Germinal center (tissue), 1 donor: ENCODE results near the gene NCOA1.
"Not testable (repeated sequence)": the region's sequence is repeated elsewhere in the genome, so short reads cannot be mapped to it uniquely, and the experiment has no call there.

Source experiments
- DNase-seq: peaks from one replicate; pipeline ENCODE4 v3.0.0; 2012; ENCODE audit warnings: mixed read lengths, low spot score

The NCOA1 gene

GRCh38 chr2:24490690-24491541, at the start of gene NCOA1:
TSS of gene NCOA1 (plus strand) at chr2:24491254. CDS start at chr2:24658678, 167,424 bp downstream.
- DNase-seq, result peak; percentile 89

- DNase-seq, result no peak
Measured at GRCh38 chr2:24448797-24449196, 42.3 kb upstream of the NCOA1 start.

DNA sequence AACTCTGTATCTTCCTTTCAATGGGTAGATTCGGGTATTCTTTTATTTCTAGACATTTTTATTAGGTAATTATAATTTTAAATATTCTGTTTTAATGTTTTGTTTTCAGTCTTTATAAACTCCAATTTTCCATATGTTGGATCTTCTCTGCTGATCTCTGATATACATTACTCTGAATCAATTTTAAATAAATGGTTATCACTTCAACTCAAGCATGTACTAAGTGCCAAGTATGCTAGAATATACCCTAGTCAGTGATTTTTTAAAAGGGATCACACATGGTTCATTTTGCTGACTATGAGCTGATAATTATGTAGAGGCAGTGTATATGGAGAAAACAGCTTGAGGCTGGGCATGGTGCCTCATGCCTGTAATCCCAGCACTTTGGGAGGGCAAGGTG, 41.7 kb upstream of the NCOA1 start:
- no peak for DNase-seq

GRCh38 chr2:24451805-24452501, 39.1 kb upstream of the NCOA1 start:
- no peak for DNase-seq

DNA sequence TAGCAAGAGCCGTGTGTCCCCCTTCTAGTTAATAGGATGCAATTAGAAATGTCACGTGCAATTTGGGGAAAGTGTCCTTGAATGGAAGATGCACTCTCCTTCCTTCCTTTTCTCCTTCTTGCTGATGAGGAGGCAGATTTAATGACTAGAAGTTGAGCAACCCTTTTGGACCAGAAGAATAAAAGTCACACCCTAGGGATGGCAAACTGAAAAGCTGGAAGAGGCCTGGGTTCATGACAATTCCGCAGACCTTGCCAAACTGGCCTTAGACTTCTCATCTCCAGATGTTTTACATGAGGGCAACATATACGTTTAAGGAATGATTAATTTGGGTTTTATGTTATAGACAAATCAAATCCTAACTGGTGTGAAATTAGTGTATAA, 38.6 kb upstream of the NCOA1 start:
- DNase-seq, result no peak

DNA sequence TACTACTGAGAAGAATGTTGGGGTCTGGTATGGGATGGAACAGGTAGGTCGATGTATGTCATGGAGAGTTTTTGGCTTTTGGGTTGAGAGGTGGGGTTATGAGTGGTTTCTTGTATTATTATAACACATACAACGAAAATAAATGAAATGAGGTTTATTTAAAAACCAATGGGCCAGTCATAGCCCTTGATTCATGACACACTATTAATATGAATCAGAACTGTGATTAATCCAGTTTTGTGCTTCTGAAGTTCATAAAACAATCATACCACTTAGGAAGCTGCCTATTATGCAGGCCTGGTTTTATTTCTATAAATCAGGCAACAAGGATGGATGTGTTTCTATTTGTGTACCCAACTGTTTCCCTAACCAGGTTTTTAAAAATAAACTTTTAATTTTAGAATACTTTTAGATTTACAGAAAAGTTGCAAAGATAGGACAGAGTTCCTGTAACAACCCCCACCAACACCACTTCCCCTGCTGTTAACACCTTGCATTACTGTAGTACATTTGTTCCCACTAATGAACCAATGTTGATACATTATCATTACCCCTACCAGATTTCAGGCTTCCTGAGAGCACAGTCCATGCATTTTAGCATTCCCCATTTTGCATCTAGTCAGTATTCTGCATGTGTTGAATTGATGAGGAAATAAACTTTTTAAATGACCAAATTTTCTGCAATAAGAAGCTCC, 37.5 kb upstream of the NCOA1 start:
- DNase-seq, result no peak

- no peak for DNase-seq
Measured at GRCh38 chr2:24454294-24454693, 36.8 kb upstream of the NCOA1 start.

DNA sequence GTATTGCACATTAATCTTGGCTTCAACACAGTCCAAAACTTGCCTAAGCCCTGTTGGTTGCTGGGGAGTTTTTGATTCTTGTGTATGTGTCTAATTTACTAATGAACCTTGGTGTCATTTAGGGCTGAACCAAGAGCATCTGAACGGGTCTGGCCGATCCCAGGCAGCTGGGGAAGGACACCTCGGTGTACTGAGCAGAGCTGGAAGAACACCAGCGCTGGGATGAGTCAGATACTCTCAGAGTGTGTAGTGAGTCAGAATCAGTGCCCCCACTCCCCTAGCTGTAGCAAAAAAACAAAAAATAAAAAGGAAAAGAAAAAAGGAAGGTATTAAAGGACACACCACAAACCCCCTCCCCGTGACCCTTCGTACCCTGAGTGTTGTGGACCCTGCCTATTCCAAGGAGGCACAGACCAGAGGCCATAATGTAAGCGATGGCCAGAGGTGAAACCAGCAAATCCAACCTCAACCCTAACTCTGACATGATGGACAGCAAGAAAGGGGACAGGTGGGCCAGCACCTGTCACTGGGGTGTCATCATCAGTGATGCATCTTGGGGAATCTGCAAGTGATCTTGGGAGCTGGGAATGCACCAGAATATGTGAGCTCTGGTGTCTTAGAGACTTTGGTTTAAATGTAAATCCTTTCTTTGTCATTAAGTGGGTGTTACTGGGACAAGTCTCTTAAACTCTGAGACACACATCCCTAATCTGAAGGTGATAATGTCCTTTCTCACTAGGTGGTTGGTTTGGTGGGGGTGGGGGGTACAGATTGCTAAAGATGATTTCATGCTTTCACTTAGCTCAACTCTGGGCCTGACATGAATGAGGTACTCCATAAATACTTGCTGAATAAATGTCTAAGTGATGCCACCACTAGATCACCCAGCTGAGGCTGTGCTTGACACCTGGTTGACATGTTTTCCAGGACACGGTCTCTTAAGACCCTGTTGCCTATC, 34.2 kb upstream of the NCOA1 start:
- no peak for DNase-seq

DNA sequence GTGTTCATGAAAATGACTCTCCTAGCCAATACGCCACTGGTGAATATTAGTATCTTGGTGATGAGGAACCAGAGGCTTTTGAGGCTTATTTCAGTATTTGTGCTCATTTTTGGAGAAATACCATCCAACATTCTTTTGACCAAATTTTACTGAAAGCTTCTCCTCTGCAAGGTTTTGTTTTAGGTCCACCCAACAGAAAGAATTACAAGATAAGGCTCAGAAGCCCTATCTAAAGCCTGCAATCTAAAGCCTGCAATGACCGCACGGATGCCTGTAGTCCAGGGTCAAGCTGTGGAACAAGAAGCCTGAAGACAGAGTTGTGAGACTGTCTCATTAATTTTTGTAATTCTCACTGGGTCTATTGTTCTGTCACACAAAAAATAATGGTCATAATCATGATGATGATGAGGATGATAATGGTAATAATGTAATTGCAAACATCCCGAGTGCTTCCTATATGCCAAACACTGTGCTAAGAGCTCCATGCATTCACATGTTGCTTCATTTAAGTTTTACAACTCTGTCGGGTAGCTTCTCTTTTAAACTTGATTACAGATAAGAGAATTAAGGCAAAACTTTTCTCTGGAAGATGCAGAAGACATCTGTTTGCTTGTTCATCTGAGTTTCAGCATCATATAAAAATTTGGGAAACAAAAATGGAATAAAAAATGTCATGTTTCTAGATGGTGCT, 33.2 kb upstream of the NCOA1 start:
- no peak for DNase-seq

- no peak for DNase-seq
Measured at GRCh38 chr2:24459224-24460161, 31.6 kb upstream of the NCOA1 start.

GRCh38 chr2:24461685-24462084, 29.4 kb upstream of the NCOA1 start:
- no peak for DNase-seq

DNA sequence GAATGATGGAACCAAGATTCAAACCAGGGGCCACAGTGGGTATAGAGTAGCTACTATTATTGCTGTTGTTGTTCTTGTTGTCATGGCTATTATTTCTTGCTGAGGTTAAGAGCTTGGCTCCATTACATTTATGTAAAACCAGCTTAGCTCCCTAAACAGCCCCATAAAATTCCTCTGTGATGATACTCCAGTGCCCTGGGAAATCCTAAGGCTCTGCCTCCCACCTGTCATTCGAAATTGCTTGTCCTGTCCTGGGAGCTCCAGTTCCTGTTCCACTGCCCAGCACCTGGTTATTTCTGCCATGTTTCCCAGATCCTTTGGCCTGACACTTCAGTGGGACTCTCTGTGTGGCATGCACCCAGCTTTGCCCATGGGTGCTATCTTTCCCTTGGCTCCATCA, 27.8 kb upstream of the NCOA1 start:
- DNase-seq, result no peak

GRCh38 chr2:24466871-24467870, 23.9 kb upstream of the NCOA1 start:
- no peak for DNase-seq

- DNase-seq, result not testable (repeated sequence)
Measured at GRCh38 chr2:24468453-24468852, 22.6 kb upstream of the NCOA1 start.

DNA sequence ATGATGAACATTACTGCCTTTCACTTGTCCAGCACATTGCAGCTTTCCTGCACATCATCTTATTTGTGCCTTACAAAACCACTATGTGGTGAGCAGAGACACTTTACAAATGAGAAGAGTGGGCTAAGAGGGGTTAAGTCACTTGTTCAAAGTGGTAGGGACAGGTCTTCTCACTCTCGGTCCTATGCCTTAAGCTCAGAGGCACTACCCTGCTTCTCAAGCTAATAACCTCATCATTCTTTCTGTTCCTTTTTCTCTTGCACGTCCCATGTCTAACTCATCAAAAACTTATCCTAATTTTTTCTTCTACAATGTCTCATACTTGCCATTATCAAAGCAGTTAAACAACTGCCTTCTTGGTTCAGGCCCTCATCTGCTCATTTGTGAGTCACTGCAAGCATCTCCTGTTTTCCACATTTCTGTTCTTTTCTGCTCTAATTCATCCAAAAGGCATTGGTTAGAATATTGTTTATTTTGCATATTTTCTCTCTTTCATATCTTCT, 21.9 kb upstream of the NCOA1 start:
- no peak for DNase-seq

- no peak for DNase-seq
Measured at GRCh38 chr2:24471662-24472061, 19.4 kb upstream of the NCOA1 start.

DNA sequence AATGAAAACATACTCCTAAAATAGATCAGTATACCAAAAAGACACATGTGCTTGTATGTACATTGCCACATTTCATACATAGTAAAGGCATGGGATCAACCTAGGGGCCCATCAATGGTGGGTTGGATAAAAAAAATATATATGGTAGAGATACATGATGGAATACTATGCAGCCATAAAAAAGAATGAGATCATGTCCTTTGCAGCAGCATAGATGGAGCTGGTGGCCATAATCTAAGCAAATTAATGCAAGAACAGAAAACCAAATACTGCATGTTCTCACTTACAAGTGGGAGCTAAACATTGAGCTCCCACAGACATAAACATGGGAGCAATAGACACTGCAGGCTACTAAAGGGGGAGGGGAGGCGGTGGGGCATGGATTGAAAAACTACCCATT, 18.6 kb upstream of the NCOA1 start:
- DNase-seq, result no peak

DNA sequence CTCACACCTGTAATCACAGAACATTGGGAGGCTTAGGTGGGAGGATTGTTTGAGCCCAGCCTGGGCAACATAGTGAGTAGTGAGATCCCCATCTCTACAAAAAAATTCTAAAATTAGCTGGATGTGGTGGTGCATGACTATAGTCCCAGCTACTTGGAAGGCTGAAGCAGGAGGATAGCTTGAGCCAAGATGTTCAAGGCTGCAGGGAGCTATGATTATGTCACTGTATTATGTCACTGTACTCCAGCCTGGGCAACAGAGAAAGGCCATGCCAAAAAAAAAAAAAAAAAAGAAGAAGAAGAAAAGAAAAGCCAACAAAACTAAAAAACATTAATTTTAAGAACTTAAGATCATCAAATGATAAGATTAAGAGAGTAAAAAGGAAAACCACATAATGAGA, 17.4 kb upstream of the NCOA1 start:
- no peak for DNase-seq

DNA sequence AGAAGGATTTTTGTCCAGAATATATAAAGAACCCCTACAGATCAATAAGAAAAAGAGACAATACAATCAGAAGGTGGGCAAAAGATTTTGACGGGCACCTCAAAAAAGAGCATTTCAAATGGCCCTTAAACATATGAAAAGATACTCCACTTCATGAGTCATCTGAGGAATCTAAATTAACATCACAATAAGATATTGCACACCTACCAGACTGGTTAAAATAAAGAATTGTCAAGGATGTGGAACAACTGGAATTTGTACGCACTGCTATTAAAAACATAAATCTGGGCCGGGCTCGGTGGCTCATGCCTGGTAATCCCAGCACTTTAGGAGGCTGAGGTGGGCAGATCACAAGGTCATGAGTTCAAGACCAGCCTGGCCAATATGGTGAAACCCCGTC, 17.0 kb upstream of the NCOA1 start:
- no peak for DNase-seq
